H9 (cell line): ENCODE measurements around the gene CDH4. TPM values are rescaled to one million over a fixed set of nuclear protein-coding genes. Genes with fewer than 3 reads are reported as not detected.

ENCODE experiments used
- DNase-seq: peaks from one replicate; pipeline ENCODE4 v3.0.0-alpha.2; 2017
- H2AFZ ChIP-seq: one replicate; pipeline ENCODE4 v1.6.1; 2013; ENCODE audit warnings: mild to moderate bottlenecking, low read length, control low read depth, moderate library complexity
- H2AK5ac ChIP-seq: 2 replicates; pipeline ENCODE4 v1.6.1; 2013; ENCODE audit warnings: low read length, control low read depth, mixed read lengths; ENCODE audit not compliant: insufficient read length
- H2BK120ac ChIP-seq: one replicate; pipeline ENCODE4 v1.6.1; 2013; ENCODE audit warnings: low read depth, mild to moderate bottlenecking, low read length, control low read depth, inconsistent platforms; ENCODE audit not compliant: poor library complexity, severe bottlenecking
- H2BK12ac ChIP-seq: 2 replicates; pipeline ENCODE4 v1.6.1; 2013; ENCODE audit warnings: low read length, control low read depth, mixed read lengths, low read depth; ENCODE audit not compliant: insufficient read length
- H2BK15ac ChIP-seq: 2 replicates; pipeline ENCODE4 v1.6.1; 2013; ENCODE audit warnings: low read depth, low read length, control low read depth
- H2BK20ac ChIP-seq: one replicate; pipeline ENCODE4 v1.6.1; 2013; ENCODE audit warnings: low read depth, mild to moderate bottlenecking, low read length, control low read depth, inconsistent platforms; ENCODE audit not compliant: poor library complexity, severe bottlenecking
- H2BK5ac ChIP-seq: 2 replicates; pipeline ENCODE4 v1.6.1; 2013; ENCODE audit warnings: low read length, control low read depth, mixed read lengths; ENCODE audit not compliant: insufficient read length
- H3K14ac ChIP-seq: 2 replicates; pipeline ENCODE4 v1.6.1; 2013; ENCODE audit warnings: low read length, control low read depth; ENCODE audit not compliant: insufficient read depth
- H3K18ac ChIP-seq: 2 replicates; pipeline ENCODE4 v1.6.1; 2013; ENCODE audit warnings: low read depth, mild to moderate bottlenecking, mixed read lengths, low read length, control low read depth; ENCODE audit not compliant: insufficient read length
- H3K23ac ChIP-seq: 2 replicates; pipeline ENCODE4 v1.6.1; 2013; ENCODE audit warnings: low read length, control low read depth, mixed read lengths, low read depth; ENCODE audit not compliant: insufficient read length
- H3K23me2 ChIP-seq: 2 replicates; pipeline ENCODE4 v1.6.1; 2013; ENCODE audit warnings: low read depth, mild to moderate bottlenecking, mixed read lengths, low read length, control low read depth; ENCODE audit not compliant: insufficient read length, poor library complexity, severe bottlenecking
- H3K27ac ChIP-seq: 2 replicates; pipeline ENCODE4 v1.5.1; 2013; ENCODE audit warnings: low read length, control low read depth, mixed read lengths, low read depth; ENCODE audit not compliant: insufficient read length
- H3K27me3 ChIP-seq: 2 replicates; pipeline ENCODE4 v1.6.1; 2013; ENCODE audit warnings: low read length, control low read depth, inconsistent platforms; ENCODE audit not compliant: insufficient read depth
- H3K4ac ChIP-seq: 2 replicates; pipeline ENCODE4 v1.6.1; 2013; ENCODE audit warnings: low read depth, mild to moderate bottlenecking, control low read depth, inconsistent platforms, low read length, moderate library complexity
- H3K4me1 ChIP-seq: 2 replicates; pipeline ENCODE4 v1.6.1; 2013; ENCODE audit warnings: low read length, control low read depth, inconsistent platforms; ENCODE audit not compliant: insufficient read depth
- H3K4me2 ChIP-seq: 2 replicates; pipeline ENCODE4 v1.6.1; 2013; ENCODE audit warnings: low read length, control low read depth, mixed read lengths; ENCODE audit not compliant: insufficient read length, insufficient read depth
- H3K56ac ChIP-seq: 2 replicates; pipeline ENCODE4 v1.6.1; 2013; ENCODE audit warnings: low read depth, mild to moderate bottlenecking, mixed read lengths, low read length, control low read depth; ENCODE audit not compliant: insufficient read length
- H3K79me1 ChIP-seq: 2 replicates; pipeline ENCODE4 v1.6.1; 2013; ENCODE audit warnings: low read depth, mild to moderate bottlenecking, moderate library complexity, low read length, control low read depth, inconsistent platforms; ENCODE audit not compliant: insufficient read depth, poor library complexity, severe bottlenecking
- H3K79me2 ChIP-seq: 2 replicates; pipeline ENCODE4 v1.6.1; 2013; ENCODE audit warnings: low read length, control low read depth, inconsistent platforms; ENCODE audit not compliant: insufficient read depth
- H3K9ac ChIP-seq: 2 replicates; pipeline ENCODE4 v1.6.1; 2013; ENCODE audit warnings: low read length, control low read depth, mixed read lengths; ENCODE audit not compliant: insufficient read length; ENCODE audit errors: extremely low read depth
- H3K9me3 ChIP-seq: one replicate; pipeline ENCODE4 v1.6.1; 2013; ENCODE audit warnings: low read depth, low read length, inconsistent platforms; ENCODE audit not compliant: control insufficient read depth
- H3T11ph ChIP-seq: one replicate; pipeline ENCODE4 v1.6.1; 2013; ENCODE audit warnings: mild to moderate bottlenecking, low read length, control low read depth, inconsistent platforms
- H4K20me1 ChIP-seq: one replicate; pipeline ENCODE4 v1.6.1; 2013; ENCODE audit not compliant: control insufficient read depth, insufficient read length, insufficient read depth
- H4K5ac ChIP-seq: 2 replicates; pipeline ENCODE4 v1.6.1; 2013; ENCODE audit warnings: low read depth, mild to moderate bottlenecking, mixed read lengths, low read length, control low read depth; ENCODE audit not compliant: insufficient read length
- H4K8ac ChIP-seq: replicated peaks from 2 replicates; pipeline ENCODE4 v1.6.1; 2013; ENCODE audit warnings: low read length, control low read depth, mixed read lengths, low read depth; ENCODE audit not compliant: insufficient read length
- H4K91ac ChIP-seq: 2 replicates; pipeline ENCODE4 v1.6.1; 2013; ENCODE audit warnings: low read depth, mild to moderate bottlenecking, moderate library complexity, mixed read lengths, low read length, control low read depth; ENCODE audit not compliant: insufficient read length
- H3K27ac Mint-ChIP-seq, 3 experiments: 2 replicates in 2 of 3; 3 replicates in 1 of 3; pipeline ENCODE4 v1.8.0; 2020 to 2021; ENCODE audit warnings: mixed read lengths in 3 of 3, mild to moderate bottlenecking in 1 of 3, moderate library complexity in 1 of 3
- H3K27me3 Mint-ChIP-seq: 2 replicates; pipeline ENCODE4 v1.8.0; 2021; ENCODE audit warnings: low read depth, mild to moderate bottlenecking, moderate library complexity, mixed read lengths
- H3K36me3 Mint-ChIP-seq, 3 experiments: 2 replicates in 2 of 3; 3 replicates in 1 of 3; pipeline ENCODE4 v1.8.0; 2020 to 2021; ENCODE audit warnings: low read depth in 3 of 3, mixed read lengths in 3 of 3; ENCODE audit not compliant: insufficient read depth in 1 of 3
- H3K4me1 Mint-ChIP-seq, 2 experiments: 2 replicates each; pipeline ENCODE4 v1.8.0; 2020; ENCODE audit warnings: mixed read lengths in 2 of 2
- H3K4me3 Mint-ChIP-seq, 2 experiments: 2 replicates in 1 of 2; 3 replicates in 1 of 2; pipeline ENCODE4 v1.8.0; 2020 to 2021; ENCODE audit warnings: mild to moderate bottlenecking in 2 of 2, mixed read lengths in 2 of 2, moderate library complexity in 1 of 2
- H3K9me3 Mint-ChIP-seq, 2 experiments: 2 replicates in 1 of 2; 3 replicates in 1 of 2; pipeline ENCODE4 v1.8.0; 2020; ENCODE audit warnings: mild to moderate bottlenecking in 2 of 2, mixed read lengths in 2 of 2, moderate library complexity in 1 of 2
- WGBS: extraction: QIAGEN DNeasy Blood & Tissue Kit; methylation state at CpG from one replicate; pipeline ENCODE4 v1.1.7; 2013; ENCODE audit warnings: missing lambda C conversion rate, low lambda C conversion rate, mixed read lengths; ENCODE audit not compliant: insufficient read length; ENCODE audit errors: extremely low coverage; 5-methylcytosine and 5-hydroxymethylcytosine counted together
- total RNA-seq: library from RNA; stranded (reverse); gene quantifications from 2 replicates; pipeline ENCODE4 v1.2.1, GENCODE V29; 2021
- TF ChIP-seq, protein P1 (sequence below): fragments of 200-600 bp; sonication (generic); conservative IDR thresholded peaks from 3 replicates; pipeline ENCODE4 v1.8.0; 2021; ENCODE audit warnings: antibody characterized with exemption, mild to moderate bottlenecking

Gene CDH4
- total RNA-seq, 1 experiment from 2014 or later, result 3.0 TPM

DNA sequence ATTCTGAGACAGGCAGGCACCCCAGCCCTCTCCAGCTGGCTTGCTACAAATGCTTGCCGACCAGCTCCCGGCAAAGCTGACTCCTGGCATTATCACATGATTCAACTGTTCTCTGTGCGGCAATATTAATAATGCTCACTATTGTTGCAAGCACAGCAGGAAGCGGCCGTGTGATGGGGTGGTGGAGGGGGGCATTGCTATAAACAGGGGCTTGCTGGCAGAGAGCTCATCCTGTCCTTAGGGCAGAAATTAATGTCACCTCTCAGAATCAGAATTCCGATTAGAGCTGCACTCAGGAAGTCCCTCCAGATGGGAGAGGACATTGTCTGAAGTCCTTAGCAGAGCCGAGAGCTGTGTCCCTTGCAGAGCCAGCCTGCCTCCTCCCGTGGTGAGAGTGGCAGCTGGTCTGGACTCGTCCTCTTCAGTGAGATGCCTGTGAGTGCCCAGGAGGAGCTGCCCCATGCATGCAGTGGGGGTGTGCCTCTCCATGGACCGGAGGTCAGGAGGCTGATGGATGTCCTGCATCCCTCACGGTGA is 162.5 kb downstream of the CDH4 start:
- no peak overlapping the region for H2AFZ ChIP-seq
- Mint-ChIP-seq H3K9me3 (peaks cover 5 to 7% of the 10 kb centered on the region in 2 experiments; a peak in 4 of 5 replicates), H3K4me3 (no peak overlapping the region; a peak in 1 of 5 replicates), H3K27ac (peak overlapping the region in 1 of 3 experiments; percentile 27; a peak in 1 of 7 replicates), H3K36me3 (peaks cover 0 to 9% (median 0%) of the 10 kb centered on the region in 3 experiments; a peak in 3 of 7 replicates), H3K27me3 (peaks cover 36% of the 10 kb centered on the region), H3K4me1 (peaks cover 4 to 17% of the 10 kb centered on the region in 2 experiments)
- no peak overlapping the region for H3K4me2 ChIP-seq
- no peaks in the 10 kb centered on the region for H3K23me2 ChIP-seq
- DNase-seq, result no peak
- no peaks in the 10 kb centered on the region for H3K79me2 ChIP-seq
- H2BK15ac ChIP-seq, result no peak overlapping the region
- no peak overlapping the region for H4K91ac ChIP-seq
- TF ChIP-seq, protein P1, sequence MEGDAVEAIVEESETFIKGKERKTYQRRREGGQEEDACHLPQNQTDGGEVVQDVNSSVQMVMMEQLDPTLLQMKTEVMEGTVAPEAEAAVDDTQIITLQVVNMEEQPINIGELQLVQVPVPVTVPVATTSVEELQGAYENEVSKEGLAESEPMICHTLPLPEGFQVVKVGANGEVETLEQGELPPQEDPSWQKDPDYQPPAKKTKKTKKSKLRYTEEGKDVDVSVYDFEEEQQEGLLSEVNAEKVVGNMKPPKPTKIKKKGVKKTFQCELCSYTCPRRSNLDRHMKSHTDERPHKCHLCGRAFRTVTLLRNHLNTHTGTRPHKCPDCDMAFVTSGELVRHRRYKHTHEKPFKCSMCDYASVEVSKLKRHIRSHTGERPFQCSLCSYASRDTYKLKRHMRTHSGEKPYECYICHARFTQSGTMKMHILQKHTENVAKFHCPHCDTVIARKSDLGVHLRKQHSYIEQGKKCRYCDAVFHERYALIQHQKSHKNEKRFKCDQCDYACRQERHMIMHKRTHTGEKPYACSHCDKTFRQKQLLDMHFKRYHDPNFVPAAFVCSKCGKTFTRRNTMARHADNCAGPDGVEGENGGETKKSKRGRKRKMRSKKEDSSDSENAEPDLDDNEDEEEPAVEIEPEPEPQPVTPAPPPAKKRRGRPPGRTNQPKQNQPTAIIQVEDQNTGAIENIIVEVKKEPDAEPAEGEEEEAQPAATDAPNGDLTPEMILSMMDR, result no peak
- no peak overlapping the region for H2AK5ac ChIP-seq
- no peak overlapping the region for H2BK12ac ChIP-seq
- no peak overlapping the region for H2BK120ac ChIP-seq
- no peak overlapping the region for H2BK20ac ChIP-seq
- no peaks in the 10 kb centered on the region for H3K79me1 ChIP-seq
- H3K18ac ChIP-seq, result no peak overlapping the region
- no CpG with 5 or more reads among the region's 11 CpGs for WGBS
- H3K4ac ChIP-seq, result no peak overlapping the region
- no peak overlapping the region for H3T11ph ChIP-seq
- H4K20me1 ChIP-seq, result no peaks in the 10 kb centered on the region
- H4K5ac ChIP-seq, result no peak overlapping the region
- H4K8ac ChIP-seq, result no peak overlapping the region
- H2BK5ac ChIP-seq, result no peak overlapping the region
- H3K23ac ChIP-seq, result no peak overlapping the region
- no peak overlapping the region for H3K14ac ChIP-seq
- no peak overlapping the region for H3K9ac ChIP-seq
- H3K9me3 ChIP-seq, result no peaks in the 10 kb centered on the region
- H3K56ac ChIP-seq, result no peak overlapping the region
- H3K27ac ChIP-seq, result no peak overlapping the region
- no peaks in the 10 kb centered on the region; the same call in 1 of the 2 replicates for H3K27me3 ChIP-seq
- no peaks in the 10 kb centered on the region for H3K4me1 ChIP-seq
